SK-N-MC (cell line): ENCODE data around the gene PAX2.

ENCODE experiments used
- DNase-seq: peaks from one replicate; pipeline ENCODE4 v3.0.0-alpha.2; 2011; ENCODE audit warnings: low read depth, low spot score
- H3K27ac ChIP-seq: fragments of 200-600 bp; sonication (generic); 2 replicates; pipeline ENCODE4 v1.5.1; 2016; ENCODE audit warnings: mixed run types
- H3K36me3 ChIP-seq: fragments of 200-600 bp; sonication (generic); 2 replicates; pipeline ENCODE4 v1.6.1; 2017; ENCODE audit warnings: antibody characterized with exemption, low read length, mixed read lengths; ENCODE audit not compliant: insufficient read depth
- H3K4me3 ChIP-seq: fragments of 200-600 bp; sonication (generic); 2 replicates; pipeline ENCODE4 v1.5.1; 2016
- H3K9ac ChIP-seq: fragments of 200-600 bp; sonication (generic); 2 replicates; pipeline ENCODE4 v1.8.0; 2017; ENCODE audit warnings: mixed run types, mixed read lengths; ENCODE audit not compliant: insufficient read length
- H3K9me3 ChIP-seq: fragments of 200-600 bp; sonication (generic); 2 replicates; pipeline ENCODE4 v1.6.1; 2017; ENCODE audit warnings: low read depth, mild to moderate bottlenecking, antibody characterized with exemption, low read length, moderate library complexity, mixed read lengths
- EZH2 ChIP-seq: fragments of 200-600 bp; sonication (generic); IDR thresholded peaks from one replicate; pipeline ENCODE4 v1.6.1; 2017; ENCODE audit warnings: antibody characterized with exemption
- FOXP2 ChIP-seq: optimal IDR thresholded peaks from 2 replicates; pipeline ENCODE3; 2011; ENCODE audit warnings: mild to moderate bottlenecking, moderate library complexity; ENCODE audit not compliant: insufficient read depth; ENCODE audit errors: extremely low read length, control extremely low read depth
- POLR2AphosphoS5 ChIP-seq: IDR thresholded peaks from 2 replicates; pipeline ENCODE4 v1.6.1; 2012; ENCODE audit warnings: mild to moderate bottlenecking, low read depth, low read length, borderline replicate concordance

PAX2 gene

DNA sequence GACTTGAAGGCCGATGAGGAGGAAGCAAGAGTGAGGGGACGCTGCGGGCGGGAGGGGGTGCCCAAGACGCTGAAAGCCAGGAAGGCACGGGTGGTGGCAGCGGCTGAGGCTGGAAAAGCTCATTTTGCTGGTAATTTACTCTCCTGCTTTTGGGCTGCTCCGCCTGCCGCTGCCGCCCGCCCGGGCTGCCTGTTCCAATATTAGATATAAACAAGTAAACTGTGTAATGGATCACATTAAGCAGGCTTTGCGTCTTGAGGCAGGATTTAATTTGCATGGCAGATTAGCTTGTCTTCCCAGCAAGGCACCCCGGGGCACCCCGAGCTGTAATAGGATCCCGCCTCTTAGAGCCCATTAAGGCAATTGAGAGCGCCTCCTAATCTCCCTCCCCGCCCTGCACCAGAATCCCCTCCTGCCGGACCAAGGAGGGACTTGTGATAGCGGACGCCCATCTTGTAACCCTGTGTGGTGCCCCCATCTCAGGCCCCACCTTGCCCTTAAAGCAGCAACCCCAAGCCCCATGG lies 121.3 kb downstream of the PAX2 start:
- Histone ChIP-seq H3K4me3 (no peak overlapping the region), H3K36me3 (no peaks in the 10 kb centered on the region), H3K9me3 (no peaks in the 10 kb centered on the region), H3K9ac (no peak overlapping the region), H3K27ac (no peak overlapping the region)
- DNase-seq: no peak
- TF ChIP-seq EZH2 (no peak), POLR2AphosphoS5 (no peak), FOXP2 (no peak)

- TF ChIP-seq POLR2AphosphoS5 (no peak), EZH2 (no peak), FOXP2 (no peak)
- Histone ChIP-seq H3K4me3 (no peak overlapping the region), H3K9me3 (no peaks in the 10 kb centered on the region), H3K27ac (no peak overlapping the region), H3K9ac (no peak overlapping the region), H3K36me3 (no peaks in the 10 kb centered on the region)
- DNase-seq: no peak
Observed at GRCh38 chr10:100867261-100867963, 122.0 kb downstream of the PAX2 start.

DNA sequence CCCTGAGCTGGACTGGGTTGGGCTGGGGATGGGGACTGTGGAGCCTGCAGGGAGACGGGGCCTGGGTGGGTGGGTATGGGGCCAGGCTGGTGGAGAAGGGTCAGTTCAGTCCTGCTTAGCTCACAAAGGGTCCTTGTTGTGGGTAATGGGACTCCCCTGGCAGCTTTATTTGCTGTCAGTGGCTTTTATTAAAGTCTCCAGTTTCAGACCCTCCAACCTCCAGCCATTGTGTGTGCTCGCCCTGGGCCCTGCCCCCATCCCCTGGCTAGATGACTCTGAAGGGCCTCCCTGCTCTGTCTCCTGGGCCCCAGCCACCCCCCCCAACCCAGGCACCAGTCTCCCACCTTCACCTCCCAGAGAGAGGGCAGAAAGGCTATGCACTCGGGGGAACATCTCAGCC lies 123.0 kb downstream of the PAX2 start:
- Histone ChIP-seq H3K4me3 (no peak overlapping the region), H3K9me3 (no peaks in the 10 kb centered on the region), H3K9ac (no peak overlapping the region), H3K36me3 (no peaks in the 10 kb centered on the region), H3K27ac (no peak overlapping the region)
- DNase-seq: no peak
- TF ChIP-seq FOXP2 (no peak), POLR2AphosphoS5 (no peak), EZH2 (no peak)

- H3K9ac ChIP-seq: no peak overlapping the region
- no peak overlapping the region for H3K27ac ChIP-seq
- no peaks in the 10 kb centered on the region for H3K36me3 ChIP-seq
- H3K4me3 ChIP-seq: no peak overlapping the region
- DNase-seq: no peak
- TF ChIP-seq EZH2: no peak
- TF ChIP-seq POLR2AphosphoS5: no peak
- TF ChIP-seq FOXP2: no peak
- no peaks in the 10 kb centered on the region for H3K9me3 ChIP-seq
Observed at GRCh38 chr10:100869399-100869798, 124.0 kb downstream of the PAX2 start.

GRCh38 chr10:100872034-100872791 lies 126.8 kb downstream of the PAX2 start:
- H3K9ac ChIP-seq: no peak overlapping the region
- DNase-seq: no peak
- H3K4me3 ChIP-seq: no peak overlapping the region
- H3K9me3 ChIP-seq: no peaks in the 10 kb centered on the region
- no peak for TF ChIP-seq POLR2AphosphoS5
- no peak for TF ChIP-seq EZH2
- TF ChIP-seq FOXP2: no peak
- H3K27ac ChIP-seq: no peak overlapping the region
- no peaks in the 10 kb centered on the region for H3K36me3 ChIP-seq

DNA sequence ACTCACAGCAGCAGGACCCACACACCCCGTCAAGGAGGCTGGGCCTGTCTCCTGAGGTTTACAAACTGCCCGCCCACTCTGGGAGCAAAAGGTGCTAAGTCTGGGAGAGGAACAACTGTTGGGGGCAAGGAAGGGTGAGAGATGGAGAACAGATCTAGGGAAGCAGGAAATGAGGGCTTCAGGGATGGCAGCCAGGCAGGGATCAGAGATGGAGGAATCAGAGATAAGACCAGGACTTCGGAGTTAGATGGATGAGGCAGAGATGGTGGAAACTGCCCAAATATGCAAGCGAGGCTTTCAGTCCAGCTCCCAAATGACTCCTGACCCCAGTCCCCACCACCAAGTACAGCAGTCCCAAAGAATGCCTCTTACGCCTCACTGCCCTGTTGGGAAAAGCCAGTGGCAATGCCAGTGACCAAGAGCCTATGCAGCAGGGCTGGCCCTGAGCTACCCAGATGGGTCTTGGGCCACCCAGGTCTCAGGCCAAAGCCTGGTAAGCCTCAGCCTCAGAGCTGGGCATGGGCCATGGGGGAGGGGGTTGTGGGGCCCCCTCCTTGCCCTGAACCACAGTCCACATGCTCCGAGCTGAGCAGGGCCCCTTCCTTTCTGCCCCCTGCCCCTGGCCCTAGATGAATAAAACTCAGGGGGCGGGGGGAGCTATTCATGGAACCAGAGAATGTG lies 127.9 kb downstream of the PAX2 start:
- Histone ChIP-seq H3K4me3 (no peak overlapping the region), H3K9me3 (no peaks in the 10 kb centered on the region), H3K27ac (no peak overlapping the region), H3K36me3 (no peaks in the 10 kb centered on the region), H3K9ac (no peak overlapping the region)
- no peak for DNase-seq
- no peak for TF ChIP-seq POLR2AphosphoS5
- no peak for TF ChIP-seq FOXP2
- no peak for TF ChIP-seq EZH2

GRCh38 chr10:100873827-100874326 lies 128.5 kb downstream of the PAX2 start:
- TF ChIP-seq EZH2: no peak
- TF ChIP-seq FOXP2: no peak
- no peak for TF ChIP-seq POLR2AphosphoS5
- no peak for DNase-seq
- no peak overlapping the region for H3K27ac ChIP-seq
- no peaks in the 10 kb centered on the region for H3K9me3 ChIP-seq
- H3K9ac ChIP-seq: no peak overlapping the region
- H3K36me3 ChIP-seq: no peaks in the 10 kb centered on the region
- no peak overlapping the region for H3K4me3 ChIP-seq

DNA sequence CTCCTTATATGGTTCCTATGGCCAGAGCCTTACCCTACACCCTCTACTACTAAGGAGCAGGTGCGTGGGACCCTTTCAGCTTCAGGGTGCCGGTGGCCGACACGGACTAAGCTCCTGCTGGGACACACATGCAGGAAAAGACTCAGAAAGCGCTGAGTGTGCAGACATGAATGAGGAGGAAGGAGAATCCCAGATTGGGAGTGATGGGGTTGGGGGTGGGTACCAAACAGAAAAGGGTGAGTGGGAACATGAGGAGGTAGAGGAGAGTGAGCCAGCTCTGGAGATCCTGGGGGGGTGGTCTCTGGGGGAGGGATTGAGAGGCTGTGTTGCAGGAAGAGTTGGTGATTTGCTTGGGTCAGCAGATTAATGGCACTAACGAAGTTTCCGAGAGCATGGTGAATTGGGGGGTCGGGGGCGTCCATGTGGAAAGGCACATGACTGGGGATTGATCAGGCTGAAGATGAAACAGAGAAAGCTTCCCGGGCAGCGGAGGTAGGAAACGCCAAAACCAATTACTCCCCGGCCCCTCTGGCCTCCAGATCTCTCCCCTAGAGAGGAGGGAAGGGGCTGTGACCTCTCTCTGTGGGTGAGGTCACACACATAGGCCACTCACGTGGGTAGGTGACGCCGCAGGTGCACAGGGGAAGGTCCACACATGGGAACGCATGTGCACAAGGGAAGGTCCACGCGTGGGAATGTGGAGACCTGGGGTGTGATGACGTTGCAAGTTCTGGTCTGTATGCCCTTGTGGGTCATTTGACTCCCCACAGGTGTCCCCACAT lies 129.5 kb downstream of the PAX2 start:
- Histone ChIP-seq H3K4me3 (no peak overlapping the region), H3K36me3 (no peaks in the 10 kb centered on the region), H3K9me3 (no peaks in the 10 kb centered on the region), H3K9ac (no peak overlapping the region), H3K27ac (no peak overlapping the region)
- no peak for DNase-seq
- TF ChIP-seq EZH2 (no peak), FOXP2 (no peak), POLR2AphosphoS5 (no peak)
